Left ventricle myocardium inferior (tissue), 1 donor: ENCODE data around the gene DCTD. TPM values are rescaled to one million over a fixed set of nuclear protein-coding genes. Genes with fewer than 3 reads are reported as not detected.

Source experiments
- DNase-seq: peaks from one replicate; pipeline ENCODE4 v3.0.0-alpha.2; 2020
- H3K27ac ChIP-seq: fragments of 200-600 bp; replicated peaks from 2 replicates; pipeline ENCODE4 v1.8.0; 2021
- H3K27me3 ChIP-seq: fragments of 200-600 bp; 2 replicates; pipeline ENCODE4 v1.8.0; 2021; ENCODE audit warnings: low read depth
- H3K36me3 ChIP-seq: fragments of 200-600 bp; 2 replicates; pipeline ENCODE4 v1.8.0; 2021
- H3K4me1 ChIP-seq: fragments of 200-600 bp; 2 replicates; pipeline ENCODE4 v1.8.0; 2021
- H3K4me3 ChIP-seq: fragments of 200-600 bp; 2 replicates; pipeline ENCODE4 v1.8.0; 2021; ENCODE audit warnings: mild to moderate bottlenecking, moderate library complexity
- H3K9me3 ChIP-seq: fragments of 200-600 bp; replicated peaks from 2 replicates; pipeline ENCODE4 v1.8.0; 2021
- CTCF ChIP-seq: fragments of 200-600 bp; IDR thresholded peaks from 2 replicates; pipeline ENCODE4 v1.8.0; 2021; ENCODE audit warnings: antibody characterized with exemption, mild to moderate bottlenecking, borderline replicate concordance
- intact Hi-C: fragments of 100-400 bp; cut with micrococcal nuclease; formaldehyde crosslinking; loops from one replicate; pipeline ENCODE4 v1.11.0; 2022
- long read RNA-seq: library from polyadenylated mRNA; unstranded; transcript quantifications from one replicate; pipeline ENCODE4 v2.0.0, GENCODE V29; 2021
- total RNA-seq: library from RNA; stranded (reverse); fragmentation: NEBNext Ultra II Directional; extraction: Animal tissue kit (Norgen Biotek cat#: 25700); gene quantifications from one replicate; pipeline ENCODE4 v1.2.1, GENCODE V29; 2021
- donor health status: DM: no; HTN: yes; CAD: no; lungs with severe emphysema.

DCTD gene
- 44.2 TPM for total RNA-seq
- long read RNA-seq, transcript DCTD-201 (6 exons, 1,931 nt): major isoform, 23 of 50 reads
- long read RNA-seq, transcript DCTD-202 (6 exons, 1,972 nt): minor isoform, 11 of 50 reads
- long read RNA-seq, partial matches to known transcripts: 2 of 50 reads
- long read RNA-seq, other reads (novel, unspliced or antisense): 11 of 50 reads

GRCh38 chr4:182917182-182918043 lies at the start of gene DCTD:
Gene DCTD, minus strand, starts transcription at chr4:182917386. Its CDS starts 1,818 bp downstream, at chr4:182915568.
- peak; percentile 84 for DNase-seq
- intact Hi-C loops: no loop called here
- Histone ChIP-seq H3K27me3 (no peaks in the 10 kb centered on the region), H3K27ac (peak within 1 kb of the TSS; percentile 97), H3K9me3 (no peaks in the 10 kb centered on the region), H3K4me1 (peaks cover 25% of the 10 kb centered on the region), H3K4me3 (peak within 1 kb of the TSS; percentile 74), H3K36me3 (peaks cover 29% of the 10 kb centered on the region)
- peak; percentile 48 for TF ChIP-seq CTCF

GRCh38 chr4:182960746-182961145 lies 43.6 kb upstream of the DCTD start:
- no peaks in the 10 kb centered on the region for H3K36me3 ChIP-seq
- DNase-seq: no peak
- H3K27me3 ChIP-seq: no peaks in the 10 kb centered on the region
- H3K4me1 ChIP-seq: no peaks in the 10 kb centered on the region
- H3K27ac ChIP-seq: no peak overlapping the region
- intact Hi-C loops: no loop called here
- TF ChIP-seq CTCF: no peak
- no peak overlapping the region for H3K4me3 ChIP-seq
- peaks cover 8% of the 10 kb centered on the region for H3K9me3 ChIP-seq

GRCh38 chr4:182960228-182960627 lies 43.0 kb upstream of the DCTD start:
- Histone ChIP-seq H3K4me3 (no peak overlapping the region), H3K4me1 (no peaks in the 10 kb centered on the region)
- TF ChIP-seq CTCF: no peak

GRCh38 chr4:182955411-182955810 lies 38.2 kb upstream of the DCTD start:
- H3K4me3 ChIP-seq: no peak overlapping the region
- intact Hi-C loops: no loop called here
- DNase-seq: no peak
- H3K9me3 ChIP-seq: peaks cover 8% of the 10 kb centered on the region
- no peaks in the 10 kb centered on the region for H3K27me3 ChIP-seq
- no peaks in the 10 kb centered on the region for H3K36me3 ChIP-seq
- TF ChIP-seq CTCF: no peak
- H3K27ac ChIP-seq: no peak overlapping the region
- H3K4me1 ChIP-seq: no peaks in the 10 kb centered on the region

More at GRCh38 chr4:182960228-182960627, 43.0 kb upstream of the DCTD start:
- Histone ChIP-seq H3K27me3 (no peaks in the 10 kb centered on the region), H3K9me3 (peaks cover 8% of the 10 kb centered on the region), H3K27ac (no peak overlapping the region), H3K36me3 (no peaks in the 10 kb centered on the region)
- DNase-seq: no peak
- intact Hi-C loops: no loop called here

- Histone ChIP-seq H3K36me3 (no peaks in the 10 kb centered on the region), H3K4me3 (no peak overlapping the region), H3K27ac (no peak overlapping the region), H3K9me3 (no peaks in the 10 kb centered on the region), H3K27me3 (peaks cover 16% of the 10 kb centered on the region), H3K4me1 (no peaks in the 10 kb centered on the region)
- no peak for DNase-seq
- intact Hi-C loops: no loop called here
- TF ChIP-seq CTCF: no peak
Observed at GRCh38 chr4:182944484-182945213, 27.5 kb upstream of the DCTD start.
